ENCODE data around the gene GNB1L.

GRCh38 chr22:19758896-19759426 is 95.7 kb downstream of the GNB1L start:
- no peak for TF ChIP-seq EZH2 (IDR thresholded peaks at IDR 0.05; ENCODE audit: low read depth)
- TF ChIP-seq, protein P1, sequence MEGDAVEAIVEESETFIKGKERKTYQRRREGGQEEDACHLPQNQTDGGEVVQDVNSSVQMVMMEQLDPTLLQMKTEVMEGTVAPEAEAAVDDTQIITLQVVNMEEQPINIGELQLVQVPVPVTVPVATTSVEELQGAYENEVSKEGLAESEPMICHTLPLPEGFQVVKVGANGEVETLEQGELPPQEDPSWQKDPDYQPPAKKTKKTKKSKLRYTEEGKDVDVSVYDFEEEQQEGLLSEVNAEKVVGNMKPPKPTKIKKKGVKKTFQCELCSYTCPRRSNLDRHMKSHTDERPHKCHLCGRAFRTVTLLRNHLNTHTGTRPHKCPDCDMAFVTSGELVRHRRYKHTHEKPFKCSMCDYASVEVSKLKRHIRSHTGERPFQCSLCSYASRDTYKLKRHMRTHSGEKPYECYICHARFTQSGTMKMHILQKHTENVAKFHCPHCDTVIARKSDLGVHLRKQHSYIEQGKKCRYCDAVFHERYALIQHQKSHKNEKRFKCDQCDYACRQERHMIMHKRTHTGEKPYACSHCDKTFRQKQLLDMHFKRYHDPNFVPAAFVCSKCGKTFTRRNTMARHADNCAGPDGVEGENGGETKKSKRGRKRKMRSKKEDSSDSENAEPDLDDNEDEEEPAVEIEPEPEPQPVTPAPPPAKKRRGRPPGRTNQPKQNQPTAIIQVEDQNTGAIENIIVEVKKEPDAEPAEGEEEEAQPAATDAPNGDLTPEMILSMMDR (conservative IDR thresholded peaks at IDR 0.05), result no peak
